Measurements from ENCODE around the gene SLC7A10.
"Not testable (repeated sequence)": the region's sequence is repeated elsewhere in the genome, so short reads cannot be mapped to it uniquely, and the experiment has no call there.

Gene SLC7A10

DNA sequence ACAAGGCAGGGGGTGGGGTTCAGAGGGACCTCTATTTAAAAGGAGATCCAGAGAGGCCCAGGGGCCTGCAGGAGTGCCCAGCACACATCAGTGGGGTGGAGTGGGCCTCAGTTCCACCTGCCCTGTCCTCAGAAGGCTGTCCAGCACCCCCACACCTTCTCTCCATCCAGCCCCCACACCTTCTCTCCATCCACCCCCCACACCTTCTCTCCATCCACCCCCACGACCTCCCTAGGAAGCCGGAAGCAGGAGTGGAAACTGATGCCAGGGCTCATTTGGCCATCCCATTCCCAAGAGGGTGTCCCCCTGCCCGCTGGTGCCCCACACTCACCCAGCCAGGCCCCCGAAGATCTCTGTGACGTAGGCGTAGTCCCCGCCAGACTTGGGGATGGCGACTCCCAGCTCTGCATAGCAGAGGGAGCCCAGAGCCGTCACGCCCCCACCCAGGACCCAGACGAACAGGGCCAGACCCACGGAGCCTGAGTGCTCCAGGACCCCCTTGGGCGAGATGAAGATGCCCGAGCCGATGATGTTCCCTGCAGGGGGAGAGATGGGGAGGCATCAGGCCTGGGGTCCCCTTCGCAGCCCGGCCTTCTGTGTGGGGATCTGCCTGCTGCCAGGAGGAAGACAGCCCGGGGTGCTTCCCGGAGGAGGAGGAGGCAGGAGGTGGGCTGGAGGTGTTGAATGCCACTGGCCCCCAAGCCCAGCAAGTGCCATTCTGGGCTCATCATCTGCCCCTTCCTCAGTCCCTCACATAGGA lies 10.0 kb downstream of the SLC7A10 start:
- no peak for DNase-seq (ENCODE audit: low spot score)

DNA sequence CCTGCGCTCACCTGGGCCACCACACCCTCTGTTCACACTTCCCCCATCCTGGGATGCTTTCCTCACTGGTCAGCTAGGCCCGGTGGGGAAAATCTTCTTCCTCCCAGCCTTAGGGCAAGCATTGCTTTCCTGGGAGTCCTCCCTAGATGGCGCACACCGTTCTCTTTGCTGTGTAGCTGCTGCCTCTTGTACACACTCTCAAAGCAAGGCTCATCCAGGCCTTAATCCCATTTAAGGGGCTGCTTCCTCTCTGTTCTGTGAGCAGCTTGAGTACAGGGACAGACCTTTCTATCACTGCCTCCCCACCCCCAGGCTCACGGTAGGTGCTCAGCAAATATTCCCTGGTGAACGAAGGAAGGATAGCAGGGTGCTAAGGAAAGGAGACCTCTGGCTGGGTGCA lies 11.1 kb downstream of the SLC7A10 start:
- DNase-seq (ENCODE audit: low spot score) = no peak

- no peak for DNase-seq (ENCODE audit: low spot score)
Measured at GRCh38 chr19:33212436-33213172, 13.0 kb downstream of the SLC7A10 start.

- DNase-seq (ENCODE audit: low spot score) = no peak
Measured at GRCh38 chr19:33211794-33212435, 13.7 kb downstream of the SLC7A10 start.

DNA sequence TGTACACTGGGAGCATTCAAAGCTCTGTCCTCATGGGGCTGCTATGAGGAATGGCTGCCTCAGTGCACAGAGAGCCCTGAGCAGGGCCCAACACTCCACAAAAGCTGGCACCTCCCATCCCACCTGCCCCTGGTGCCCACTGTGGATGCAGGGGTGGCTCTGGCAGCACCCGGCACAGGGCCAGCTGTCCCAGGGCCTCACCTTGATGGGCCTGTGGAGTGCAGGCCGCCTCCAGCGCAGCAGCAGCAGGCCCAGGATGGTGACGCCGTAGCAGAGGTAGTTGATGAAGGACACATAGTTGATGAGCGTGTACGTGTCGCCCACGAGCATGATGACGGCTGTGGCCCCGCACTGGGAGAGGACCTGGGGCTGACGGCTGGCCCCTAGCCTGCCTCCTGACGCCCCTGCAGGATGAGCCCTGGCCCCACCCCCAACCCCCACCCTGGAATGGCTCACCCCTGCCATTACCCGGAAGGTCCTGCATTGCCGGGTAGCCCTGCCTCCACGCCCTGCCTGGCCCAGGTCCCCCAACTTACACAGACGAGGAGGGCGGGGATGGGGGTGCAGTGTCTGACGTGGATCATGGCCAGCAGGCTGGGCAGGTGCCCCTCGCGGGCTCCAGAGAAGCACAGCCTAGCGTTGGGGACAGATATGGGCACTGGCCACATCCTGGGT lies 15.2 kb downstream of the SLC7A10 start:
- DNase-seq (ENCODE audit: low spot score) = no peak

DNA sequence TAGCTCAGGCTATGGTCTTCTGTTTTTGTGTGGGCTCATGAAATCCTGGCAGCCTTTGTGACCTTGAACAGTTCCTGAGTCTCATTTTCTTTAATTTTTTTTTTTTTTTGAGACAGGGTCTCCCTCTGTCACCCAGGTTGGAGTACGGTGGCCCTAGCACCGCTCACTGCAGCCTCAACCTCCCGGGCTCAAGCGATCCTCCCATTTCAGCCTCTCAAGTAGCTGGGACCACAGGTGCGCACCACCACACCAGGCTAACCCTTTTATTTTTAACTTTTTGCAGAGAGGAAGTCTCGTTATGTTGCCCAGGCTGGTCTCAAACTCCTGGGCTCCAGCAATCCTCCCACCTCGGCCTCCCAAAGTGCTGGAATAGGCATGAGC lies 15.8 kb downstream of the SLC7A10 start:
- not testable (repeated sequence) for DNase-seq (ENCODE audit: low spot score)

DNA sequence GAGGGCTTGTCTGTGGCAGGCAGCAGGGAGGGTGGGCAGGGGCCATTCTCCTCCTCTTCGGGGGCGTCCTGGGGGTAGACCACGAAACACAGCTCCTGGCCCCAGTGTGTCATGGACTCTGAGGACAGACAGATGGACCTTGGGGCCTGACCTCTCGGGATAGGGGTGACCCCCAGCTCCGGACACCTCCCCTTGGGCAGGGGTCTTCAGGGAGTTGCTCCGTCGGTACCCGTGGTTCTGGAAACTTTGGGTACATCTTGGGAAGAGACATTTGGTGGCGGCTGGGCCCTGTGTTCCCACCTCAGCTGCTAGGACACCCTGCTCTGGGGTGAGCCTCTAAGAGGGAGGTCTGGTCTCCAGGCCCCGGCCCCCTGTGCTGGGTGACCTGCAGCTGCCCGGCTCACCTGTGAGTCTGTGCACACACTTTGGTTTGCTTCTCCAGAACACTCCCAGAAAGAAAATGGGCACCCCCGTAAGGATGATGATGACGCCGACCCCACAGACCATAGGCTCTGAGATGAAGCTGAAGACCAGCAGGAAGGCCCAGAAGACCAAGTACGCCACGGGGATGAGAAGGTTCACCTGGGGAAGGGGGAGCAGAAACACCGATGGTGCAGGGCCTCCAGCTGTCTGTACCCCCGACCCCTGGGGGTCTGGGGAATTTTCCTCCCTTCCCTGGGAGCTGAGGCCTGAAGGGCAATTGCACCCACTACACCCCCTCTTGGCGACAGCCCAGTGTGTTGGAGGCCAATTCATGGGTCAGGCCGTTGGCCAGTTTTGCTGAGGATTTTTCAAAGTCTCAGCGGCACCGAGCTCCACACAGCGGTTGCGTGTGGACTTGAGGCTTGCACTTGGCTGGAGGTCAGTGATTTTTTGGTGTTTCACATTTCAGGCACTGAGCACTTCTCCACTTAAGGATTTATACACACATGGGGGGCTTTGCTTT lies 16.5 kb downstream of the SLC7A10 start:
- DNase-seq (ENCODE audit: low spot score) = no peak

- DNase-seq (ENCODE audit: low spot score) = no peak
Measured at GRCh38 chr19:33208371-33208895, 17.2 kb downstream of the SLC7A10 start.

- DNase-seq (ENCODE audit: low spot score) = no peak
Measured at GRCh38 chr19:33207903-33208302, 17.7 kb downstream of the SLC7A10 start.

- no peak for DNase-seq (ENCODE audit: low spot score)
Measured at GRCh38 chr19:33207040-33207620, 18.5 kb downstream of the SLC7A10 start.

DNA sequence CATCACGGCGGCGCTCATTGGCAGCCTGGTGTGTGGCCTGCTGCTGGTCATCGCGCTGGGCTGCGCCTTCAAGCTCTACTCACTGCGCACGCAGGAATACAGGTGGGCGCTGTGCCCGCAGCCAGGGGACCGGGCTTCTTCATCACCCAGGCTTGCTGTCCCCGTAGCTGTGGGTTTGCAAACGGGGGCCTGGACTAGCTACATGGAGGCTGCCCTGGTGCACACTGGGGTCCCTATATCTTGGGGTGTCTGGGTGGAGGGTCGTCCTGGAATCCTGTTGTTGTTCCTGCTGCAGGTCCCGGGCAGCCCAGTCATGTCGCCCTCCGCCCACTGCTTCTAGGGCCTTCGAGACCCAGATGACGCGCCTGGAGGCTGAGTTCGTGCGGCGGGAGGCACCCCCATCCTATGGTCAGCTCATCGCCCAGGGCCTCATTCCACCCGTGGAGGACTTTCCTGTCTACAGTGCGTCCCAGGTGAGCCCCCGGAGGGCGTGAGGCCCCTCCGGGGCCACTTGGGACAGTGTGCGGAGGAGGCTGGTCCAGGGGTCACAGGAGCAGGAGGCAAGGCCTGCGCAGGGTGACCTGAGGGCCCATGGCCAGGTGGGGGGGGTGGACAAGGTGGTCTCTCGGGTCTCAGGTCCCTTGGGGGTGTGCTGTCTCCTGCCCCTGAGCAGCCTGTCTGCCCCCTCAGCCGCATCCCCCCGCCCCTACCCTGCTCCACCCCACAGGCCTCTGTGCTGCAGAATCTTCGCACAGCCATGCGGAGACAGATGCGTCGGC lies 19.2 kb downstream of the SLC7A10 start:
- DNase-seq (ENCODE audit: low spot score) = no peak

DNA sequence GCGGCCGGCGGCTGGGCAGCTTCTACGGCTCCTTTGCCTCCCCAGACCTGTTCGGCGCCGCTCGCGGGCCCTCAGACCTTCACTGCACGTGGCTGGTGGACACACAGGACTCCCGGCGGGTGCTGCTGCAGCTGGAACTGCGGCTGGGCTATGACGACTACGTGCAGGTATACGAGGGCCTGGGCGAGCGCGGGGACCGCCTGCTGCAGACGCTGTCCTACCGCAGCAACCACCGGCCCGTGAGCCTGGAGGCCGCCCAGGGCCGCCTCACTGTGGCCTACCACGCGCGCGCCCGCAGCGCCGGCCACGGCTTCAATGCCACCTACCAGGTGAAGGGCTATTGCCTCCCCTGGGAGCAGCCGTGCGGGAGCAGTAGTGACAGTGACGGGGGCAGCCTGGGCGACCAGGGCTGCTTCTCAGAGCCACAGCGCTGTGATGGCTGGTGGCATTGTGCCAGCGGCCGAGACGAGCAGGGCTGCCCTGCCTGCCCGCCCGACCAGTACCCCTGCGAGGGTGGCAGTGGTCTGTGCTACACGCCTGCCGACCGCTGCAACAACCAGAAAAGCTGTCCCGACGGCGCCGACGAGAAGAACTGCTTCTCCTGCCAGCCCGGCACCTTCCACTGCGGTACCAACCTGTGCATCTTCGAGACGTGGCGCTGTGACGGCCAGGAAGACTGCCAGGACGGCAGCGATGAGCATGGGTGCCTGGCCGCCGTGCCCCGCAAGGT lies 20.0 kb downstream of the SLC7A10 start:
- no peak for DNase-seq (ENCODE audit: low spot score)

- no peak for DNase-seq (ENCODE audit: low spot score)
Measured at GRCh38 chr19:33205110-33205509, 20.5 kb downstream of the SLC7A10 start.

- DNase-seq (ENCODE audit: low spot score) = no peak
Measured at GRCh38 chr19:33204136-33204973, 21.3 kb downstream of the SLC7A10 start.

DNA sequence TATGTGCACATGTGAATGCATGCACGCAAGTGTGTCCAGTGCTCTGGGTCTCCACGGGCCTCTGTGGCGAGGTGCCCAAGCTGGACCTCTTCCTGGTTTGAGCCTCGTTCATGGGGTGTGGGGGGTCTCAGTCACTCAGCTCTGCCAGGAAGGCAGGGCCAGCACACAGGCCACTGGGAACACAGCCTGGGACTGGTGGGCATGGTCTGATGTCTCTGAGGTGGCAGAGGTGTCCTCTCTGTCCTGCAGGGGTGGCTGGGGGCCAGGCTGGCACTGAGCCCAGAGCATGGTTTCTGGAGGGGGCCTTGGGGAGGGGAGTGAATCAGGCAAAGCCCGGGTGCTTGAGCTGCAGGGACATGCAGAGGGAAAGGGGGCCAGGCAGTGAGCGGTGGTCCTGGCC lies 22.1 kb downstream of the SLC7A10 start:
- DNase-seq (ENCODE audit: low spot score) = no peak

DNA sequence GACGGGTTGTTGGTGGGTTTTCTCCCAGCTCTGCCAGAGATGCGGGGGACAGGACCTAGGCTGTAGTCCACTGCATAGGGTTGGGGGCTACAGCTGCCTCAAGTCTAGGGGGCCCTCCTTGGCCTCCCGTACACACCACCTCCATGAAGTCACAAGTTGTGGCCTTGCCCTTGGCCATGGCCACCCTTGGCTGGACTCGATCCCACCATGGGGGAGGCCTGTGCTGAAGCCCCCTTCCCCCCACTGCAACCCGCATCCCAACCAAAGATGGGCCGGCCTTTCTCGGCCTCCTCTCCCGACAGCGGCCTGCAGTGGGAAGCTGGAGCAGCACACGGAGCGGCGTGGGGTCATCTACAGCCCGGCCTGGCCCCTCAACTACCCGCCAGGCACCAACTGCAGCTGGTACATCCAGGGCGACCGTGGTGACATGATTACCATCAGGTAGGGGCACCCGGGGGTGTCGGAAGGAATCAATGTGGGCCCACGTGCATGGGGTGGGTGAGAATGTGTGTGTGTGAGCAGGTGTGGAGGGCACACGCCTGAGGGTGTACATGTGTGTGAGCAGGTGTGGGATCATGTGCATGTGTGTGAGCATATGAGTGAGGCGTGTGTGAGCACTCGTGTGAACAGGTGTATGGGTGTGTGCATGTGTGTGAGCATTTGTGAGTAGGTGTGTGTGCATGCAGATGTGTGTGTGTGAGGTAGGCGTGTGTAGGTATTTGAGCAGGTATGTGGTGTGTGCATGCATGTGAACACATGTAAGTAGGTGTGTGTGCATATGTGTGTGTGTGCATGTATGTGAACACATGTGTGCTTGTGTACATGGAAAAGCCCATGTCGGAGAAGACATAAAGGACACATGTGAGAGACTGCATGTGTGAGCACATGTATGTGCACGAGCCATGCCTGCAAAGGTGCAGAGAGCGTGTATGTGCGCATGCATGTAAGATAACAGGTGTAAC lies 22.8 kb downstream of the SLC7A10 start:
- no peak for DNase-seq (ENCODE audit: low spot score)

- no peak for DNase-seq (ENCODE audit: low spot score)
Measured at GRCh38 chr19:33201886-33202545, 23.6 kb downstream of the SLC7A10 start.

Measured in CD4-positive, alpha-beta T cell treated with Interleukin-6 at 100 ng/mL for 8 hours (primary cell).